IMR-90 (cell line): ENCODE results near the gene TMEM131. TPM values are rescaled to one million over a fixed set of nuclear protein-coding genes. Genes with fewer than 3 reads are reported as not detected.

ENCODE experiments used
- ATAC-seq: fragments of 200-7000 bp; cut with Tn5 transposase; 2 replicates; pipeline ENCODE4 v1.9.1; 2020; ENCODE audit warnings: low read depth, mild to moderate bottlenecking, moderate library complexity
- BruUV-seq: library from RNA; stranded (reverse); fragments of 400-500 nt; replicated peaks from 2 replicates; lab custom pipeline; 2021; lab: Mats Ljungman, UMichigan
- CTCF ChIA-PET: fragments of 300-600 bp; formaldehyde crosslinking; extraction: SDS; loops from one replicate; lab custom pipeline; 2021; ENCODE audit warnings: antibody characterized with exemption; lab: Yijun Ruan, JAX
- POLR2A ChIA-PET: fragments of 300-600 bp; sonication (Branson Sonifier 250); formaldehyde crosslinking; loops from one replicate; lab custom pipeline; 2022; ENCODE audit warnings: antibody characterized with exemption; ENCODE audit not compliant: unreplicated experiment; lab: Charles Lee
- DNase-seq: peaks from one replicate; pipeline ENCODE4 v3.0.0; 2013
- H2AFZ ChIP-seq: replicated peaks from 2 replicates; pipeline ENCODE3; 2013; ENCODE audit warnings: low read length, mild to moderate bottlenecking; ENCODE audit not compliant: poor library complexity
- H2AK5ac ChIP-seq: 2 replicates; pipeline ENCODE4 v1.6.1; 2013; ENCODE audit warnings: low read depth, low read length, inconsistent platforms
- H2AK9ac ChIP-seq: replicated peaks from 2 replicates; pipeline ENCODE3; 2013; ENCODE audit warnings: mild to moderate bottlenecking, low read depth, low read length, moderate library complexity; ENCODE audit not compliant: poor library complexity
- H2BK120ac ChIP-seq: 2 replicates; pipeline ENCODE4 v1.6.1; 2013; ENCODE audit warnings: low read depth, low read length, inconsistent platforms
- H2BK15ac ChIP-seq: 3 replicates; pipeline ENCODE4 v1.6.1; 2013; ENCODE audit warnings: low read depth, low read length, inconsistent platforms
- H2BK20ac ChIP-seq: 2 replicates; pipeline ENCODE4 v1.6.1; 2013; ENCODE audit warnings: low read depth, mild to moderate bottlenecking, inconsistent platforms, low read length, moderate library complexity
- H2BK5ac ChIP-seq: 2 replicates; pipeline ENCODE4 v1.6.1; 2013; ENCODE audit warnings: mild to moderate bottlenecking, low read depth, low read length, inconsistent platforms; ENCODE audit not compliant: poor library complexity, severe bottlenecking
- H3K14ac ChIP-seq: replicated peaks from 2 replicates; pipeline ENCODE4 v1.6.1; 2013; ENCODE audit warnings: low read depth, low read length, inconsistent platforms
- H3K18ac ChIP-seq: 2 replicates; pipeline ENCODE4 v1.6.1; 2013; ENCODE audit warnings: low read depth, low read length, control low read depth
- H3K23ac ChIP-seq: 2 replicates; pipeline ENCODE4 v1.6.1; 2013; ENCODE audit warnings: low read depth, low read length, inconsistent platforms
- H3K27ac ChIP-seq: 2 replicates; pipeline ENCODE4 v1.5.1; 2013; ENCODE audit warnings: mild to moderate bottlenecking, control low read depth, low read length; ENCODE audit not compliant: insufficient read depth
- H3K27me3 ChIP-seq: 2 replicates; pipeline ENCODE4 v1.6.1; 2013; ENCODE audit warnings: low read length; ENCODE audit not compliant: control insufficient read depth, insufficient read depth
- H3K36me3 ChIP-seq: 2 replicates; pipeline ENCODE4 v1.6.1; 2013; ENCODE audit warnings: low read length, mixed read lengths; ENCODE audit not compliant: control insufficient read depth, insufficient read depth
- H3K4ac ChIP-seq: 2 replicates; pipeline ENCODE4 v1.6.1; 2013; ENCODE audit warnings: low read depth, low read length, inconsistent platforms
- H3K4me1 ChIP-seq: 2 replicates; pipeline ENCODE4 v1.6.1; 2013; ENCODE audit warnings: low read length, mixed read lengths; ENCODE audit not compliant: control insufficient read depth, insufficient read depth
- H3K4me2 ChIP-seq: 2 replicates; pipeline ENCODE4 v1.6.1; 2013; ENCODE audit warnings: low read depth, mild to moderate bottlenecking, control low read depth, low read length, moderate library complexity
- H3K4me3 ChIP-seq: 2 replicates; pipeline ENCODE4 v1.5.1; 2013; ENCODE audit warnings: low read depth, mild to moderate bottlenecking, control low read depth, low read length, moderate library complexity; ENCODE audit not compliant: insufficient read depth
- H3K56ac ChIP-seq: 2 replicates; pipeline ENCODE4 v1.6.1; 2013; ENCODE audit warnings: low read length, inconsistent platforms; ENCODE audit not compliant: insufficient read depth; ENCODE audit errors: extremely low read depth
- H3K79me1 ChIP-seq, 2 experiments: 2 replicates each; pipeline ENCODE4 v1.6.1; 2013; ENCODE audit warnings: low read length in 2 of 2, inconsistent platforms in 1 of 2, low read depth in 1 of 2
- H3K9ac ChIP-seq: 2 replicates; pipeline ENCODE4 v1.6.1; 2013; ENCODE audit warnings: low read depth, low read length, control low read depth
- H3K9me1 ChIP-seq: 2 replicates; pipeline ENCODE4 v1.6.1; 2013; ENCODE audit warnings: low read length, inconsistent platforms; ENCODE audit not compliant: insufficient read depth
- H3K9me3 ChIP-seq: 2 replicates; pipeline ENCODE4 v1.6.1; 2013; ENCODE audit warnings: low read length; ENCODE audit not compliant: control insufficient read depth, insufficient read depth
- H4K20me1 ChIP-seq: 2 replicates; pipeline ENCODE4 v1.6.1; 2013; ENCODE audit warnings: low read length, inconsistent platforms; ENCODE audit not compliant: insufficient read depth
- H4K5ac ChIP-seq: 2 replicates; pipeline ENCODE4 v1.6.1; 2013; ENCODE audit warnings: mild to moderate bottlenecking, low read depth, low read length, control low read depth
- H4K8ac ChIP-seq, 2 experiments: 2 replicates each; pipeline ENCODE4 v1.6.1; 2013; ENCODE audit warnings: low read depth in 2 of 2, low read length in 2 of 2, control low read depth in 1 of 2, inconsistent platforms in 1 of 2
- H4K91ac ChIP-seq: 2 replicates; pipeline ENCODE4 v1.6.1; 2013; ENCODE audit warnings: low read depth, low read length, inconsistent platforms; ENCODE audit not compliant: insufficient read depth
- BHLHE40 ChIP-seq: fragments of 150-350 bp; IDR thresholded peaks from 2 replicates; pipeline ENCODE4 v1.6.1; 2016; ENCODE audit warnings: mild to moderate bottlenecking, low read depth, low read length
- CEBPB ChIP-seq: IDR thresholded peaks from 2 replicates; pipeline ENCODE4 v1.6.1; 2012; ENCODE audit warnings: low read depth, low read length, improper control_type of control experiment
- CHD1 ChIP-seq: IDR thresholded peaks from 2 replicates; pipeline ENCODE4 v1.6.1; 2012; ENCODE audit warnings: low read depth, low read length, improper control_type of control experiment
- FOS ChIP-seq: fragments of 150-350 bp; IDR thresholded peaks from 2 replicates; pipeline ENCODE4 v1.6.1; 2016; ENCODE audit warnings: low read depth, low read length
- MAFK ChIP-seq: IDR thresholded peaks from 2 replicates; pipeline ENCODE4 v1.6.1; 2012; ENCODE audit warnings: low read depth, low read length, improper control_type of control experiment
- MAZ ChIP-seq: IDR thresholded peaks from 2 replicates; pipeline ENCODE4 v1.6.1; 2012; ENCODE audit warnings: low read depth, mild to moderate bottlenecking, low read length, improper control_type of control experiment, moderate library complexity, borderline replicate concordance
- MXI1 ChIP-seq: IDR thresholded peaks from 2 replicates; pipeline ENCODE4 v1.6.1; 2012; ENCODE audit warnings: low read depth, mild to moderate bottlenecking, low read length, moderate library complexity, borderline replicate concordance
- NFE2L2 ChIP-seq: fragments of 150-350 bp; IDR thresholded peaks from 2 replicates; pipeline ENCODE4 v1.6.1; 2016; ENCODE audit warnings: low read depth, mild to moderate bottlenecking, low read length
- POLR2A ChIP-seq: IDR thresholded peaks from 2 replicates; pipeline ENCODE4 v1.6.1; 2012; ENCODE audit warnings: mild to moderate bottlenecking, low read depth, low read length
- RAD21 ChIP-seq: IDR thresholded peaks from 2 replicates; pipeline ENCODE4 v1.6.1; 2012; ENCODE audit warnings: low read length, improper control_type of control experiment
- RCOR1 ChIP-seq: IDR thresholded peaks from 2 replicates; pipeline ENCODE4 v1.6.1; 2012; ENCODE audit warnings: mild to moderate bottlenecking, low read length, improper control_type of control experiment; ENCODE audit not compliant: insufficient replicate concordance
- RFX5 ChIP-seq: IDR thresholded peaks from 2 replicates; pipeline ENCODE4 v1.8.0; 2012; ENCODE audit warnings: low read depth, mild to moderate bottlenecking, low read length, moderate library complexity
- SMC3 ChIP-seq: fragments of 150-350 bp; IDR thresholded peaks from 2 replicates; pipeline ENCODE4 v1.6.1; 2016; ENCODE audit warnings: low read depth, mild to moderate bottlenecking, antibody characterized with exemption, low read length, moderate library complexity
- WGBS, 2 experiments: methylation state at CpG; one replicate each; pipeline versions ENCODE4 v1.1.5 to v1.1.7; 2013; ENCODE audit warnings: missing lambda C conversion rate in 2 of 2; ENCODE audit not compliant: insufficient read length in 1 of 2; ENCODE audit errors: extremely low coverage in 2 of 2; 5-methylcytosine and 5-hydroxymethylcytosine counted together
- dilution Hi-C: fragments of 300-500 bp; cut with HindIII; formaldehyde crosslinking; loops from one replicate; pipeline ENCODE4 v1.14.3; 2018; ENCODE audit warnings: low sequenced_read_pairs; ENCODE audit not compliant: unreplicated experiment
- in situ Hi-C: fragments of 300-500 bp; cut with MboI; formaldehyde crosslinking; loops from 3 replicates; pipeline ENCODE4 v1.14.3; 2019; ENCODE audit warnings: low sequenced_read_pairs, inconsistent platforms, mixed read lengths
- intact Hi-C: fragments of 100-400 bp; cut with micrococcal nuclease; formaldehyde crosslinking; loops from 2 replicates; pipeline ENCODE4 v1.10.0; 2022
- polyA plus RNA-seq, 3 experiments: library from polyadenylated mRNA; depleted of rRNA; stranded (reverse); fragments of >200 nt; gene quantifications; 2 replicates each; pipeline ENCODE4 v1.2.3, GENCODE V29; 2012; ENCODE audit warnings: low replicate concordance in 1 of 3
- total RNA-seq: library from RNA; depleted of rRNA; stranded (reverse); fragments of >200 nt; gene quantifications from 2 replicates; pipeline ENCODE4 v1.2.3, GENCODE V29; 2012
- TF ChIP-seq, protein P1 (sequence below): fragments of 150-350 bp; IDR thresholded peaks from 2 replicates; pipeline ENCODE4 v1.6.1; 2016; ENCODE audit warnings: low read depth, mild to moderate bottlenecking, low read length, moderate library complexity, borderline replicate concordance
- TF ChIP-seq, protein P2 (sequence below): fragments of 150-350 bp; IDR thresholded peaks from 2 replicates; pipeline ENCODE4 v1.6.1; 2017; ENCODE audit warnings: mild to moderate bottlenecking, antibody characterized with exemption, low read length, low read depth
- TF ChIP-seq, protein P3 (sequence below): conservative IDR thresholded peaks from 2 replicates; pipeline ENCODE4 v1.5.1; 2012; ENCODE audit warnings: mild to moderate bottlenecking, low read depth, low read length, improper control_type of control experiment

Gene TMEM131
- total and polyA plus RNA-seq, 2 of the 4 experiments (the other 2 are of a cell fraction), result 13.3 to 14.0 TPM

DNA sequence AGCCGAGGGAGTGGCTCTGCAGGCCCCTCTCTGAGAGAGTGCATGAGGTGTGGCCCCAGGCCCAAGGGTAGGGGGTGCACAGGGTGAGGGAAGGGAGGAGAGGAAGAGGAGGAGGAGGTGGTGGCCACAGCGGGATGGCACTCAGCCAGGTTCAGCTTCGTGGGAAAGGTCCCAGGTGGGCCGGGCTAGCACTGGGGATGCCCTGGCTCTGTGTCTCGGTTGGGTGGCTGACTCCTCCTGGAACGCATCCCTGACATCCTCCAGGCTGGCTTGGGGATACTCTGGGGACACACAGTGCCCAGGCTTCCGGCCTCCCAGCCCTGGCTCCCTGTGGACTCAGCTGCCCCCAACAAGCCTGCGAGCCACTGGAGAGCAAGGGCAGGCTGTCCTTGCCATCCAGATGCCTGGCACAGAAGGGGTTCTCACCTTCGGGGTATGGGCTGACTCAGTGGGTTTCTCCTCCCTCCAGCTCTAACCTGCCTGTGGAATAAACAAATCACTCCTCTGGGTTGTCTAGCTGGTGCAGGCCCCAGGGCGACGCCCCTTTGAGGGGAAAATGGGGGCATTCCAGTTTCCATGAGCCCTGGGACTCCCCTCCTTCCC lies 283.0 kb downstream of the TMEM131 start:
- Histone ChIP-seq H3K4me2 (no peak overlapping the region), H2BK15ac (no peak overlapping the region), H2BK5ac (no peak overlapping the region), H3K36me3 (no peaks in the 10 kb centered on the region), H3K4me3 (no peak overlapping the region), H3K27ac (no peak overlapping the region), H3K4ac (no peak overlapping the region), H2AFZ (peak overlapping the region; percentile 32), H3K4me1 (no peaks in the 10 kb centered on the region), H2BK20ac (no peak overlapping the region), H3K14ac (no peak overlapping the region), H4K8ac (no peak overlapping the region), H2AK9ac (no peak overlapping the region), H4K20me1 (no peaks in the 10 kb centered on the region; the same call in 1 of the 2 replicates), H3K56ac (no peak overlapping the region), H4K5ac (no peak overlapping the region), H4K91ac (no peak overlapping the region), H3K23ac (no peak overlapping the region), H3K9me3 (no peaks in the 10 kb centered on the region), H3K27me3 (peaks cover 23% of the 10 kb centered on the region), H3K18ac (no peak overlapping the region), H3K9me1 (no peaks in the 10 kb centered on the region), H3K79me1 (no peaks in the 10 kb centered on the region), H3K9ac (no peak overlapping the region), H2BK120ac (no peak overlapping the region), H2AK5ac (no peak overlapping the region)
- dilution Hi-C loops (no loop called here), in situ Hi-C loops (no loop called here), intact Hi-C loops (no loop called here)
- TF ChIP-seq SMC3, result no peak
- no peak for TF ChIP-seq MAZ
- no peak for TF ChIP-seq POLR2A
- no peak for TF ChIP-seq RAD21
- TF ChIP-seq CEBPB, result no peak
- TF ChIP-seq FOS, result no peak
- no peak for TF ChIP-seq CHD1
- TF ChIP-seq RFX5, result no peak
- TF ChIP-seq MAFK, result no peak
- no peak for TF ChIP-seq NFE2L2
- TF ChIP-seq, protein P1, sequence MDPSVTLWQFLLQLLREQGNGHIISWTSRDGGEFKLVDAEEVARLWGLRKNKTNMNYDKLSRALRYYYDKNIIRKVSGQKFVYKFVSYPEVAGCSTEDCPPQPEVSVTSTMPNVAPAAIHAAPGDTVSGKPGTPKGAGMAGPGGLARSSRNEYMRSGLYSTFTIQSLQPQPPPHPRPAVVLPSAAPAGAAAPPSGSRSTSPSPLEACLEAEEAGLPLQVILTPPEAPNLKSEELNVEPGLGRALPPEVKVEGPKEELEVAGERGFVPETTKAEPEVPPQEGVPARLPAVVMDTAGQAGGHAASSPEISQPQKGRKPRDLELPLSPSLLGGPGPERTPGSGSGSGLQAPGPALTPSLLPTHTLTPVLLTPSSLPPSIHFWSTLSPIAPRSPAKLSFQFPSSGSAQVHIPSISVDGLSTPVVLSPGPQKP, result no peak
- TF ChIP-seq, protein P2, sequence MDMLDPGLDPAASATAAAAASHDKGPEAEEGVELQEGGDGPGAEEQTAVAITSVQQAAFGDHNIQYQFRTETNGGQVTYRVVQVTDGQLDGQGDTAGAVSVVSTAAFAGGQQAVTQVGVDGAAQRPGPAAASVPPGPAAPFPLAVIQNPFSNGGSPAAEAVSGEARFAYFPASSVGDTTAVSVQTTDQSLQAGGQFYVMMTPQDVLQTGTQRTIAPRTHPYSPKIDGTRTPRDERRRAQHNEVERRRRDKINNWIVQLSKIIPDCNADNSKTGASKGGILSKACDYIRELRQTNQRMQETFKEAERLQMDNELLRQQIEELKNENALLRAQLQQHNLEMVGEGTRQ, result no peak
- TF ChIP-seq MXI1, result no peak
- TF ChIP-seq BHLHE40, result no peak
- TF ChIP-seq RCOR1, result no peak
- TF ChIP-seq, protein P3, sequence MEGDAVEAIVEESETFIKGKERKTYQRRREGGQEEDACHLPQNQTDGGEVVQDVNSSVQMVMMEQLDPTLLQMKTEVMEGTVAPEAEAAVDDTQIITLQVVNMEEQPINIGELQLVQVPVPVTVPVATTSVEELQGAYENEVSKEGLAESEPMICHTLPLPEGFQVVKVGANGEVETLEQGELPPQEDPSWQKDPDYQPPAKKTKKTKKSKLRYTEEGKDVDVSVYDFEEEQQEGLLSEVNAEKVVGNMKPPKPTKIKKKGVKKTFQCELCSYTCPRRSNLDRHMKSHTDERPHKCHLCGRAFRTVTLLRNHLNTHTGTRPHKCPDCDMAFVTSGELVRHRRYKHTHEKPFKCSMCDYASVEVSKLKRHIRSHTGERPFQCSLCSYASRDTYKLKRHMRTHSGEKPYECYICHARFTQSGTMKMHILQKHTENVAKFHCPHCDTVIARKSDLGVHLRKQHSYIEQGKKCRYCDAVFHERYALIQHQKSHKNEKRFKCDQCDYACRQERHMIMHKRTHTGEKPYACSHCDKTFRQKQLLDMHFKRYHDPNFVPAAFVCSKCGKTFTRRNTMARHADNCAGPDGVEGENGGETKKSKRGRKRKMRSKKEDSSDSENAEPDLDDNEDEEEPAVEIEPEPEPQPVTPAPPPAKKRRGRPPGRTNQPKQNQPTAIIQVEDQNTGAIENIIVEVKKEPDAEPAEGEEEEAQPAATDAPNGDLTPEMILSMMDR, result no peak
- ChIA-PET POLR2A (no interaction called here), CTCF (no interaction called here)
- ATAC-seq (no peak), DNase-seq (no peak)
- 69% methylated on average over 4 of the region's 11 CpGs; no CpG with 5 or more reads in 1 of the 2 experiments for WGBS, 2 experiments
- no TSS peak for BruUV-seq
